HCT116 (cell line): ENCODE data around the gene NRBF2. TPM values are rescaled to one million over a fixed set of nuclear protein-coding genes. Genes with fewer than 3 reads are reported as not detected.

Experiments used
- ATAC-seq: fragments of 200-7000 bp; cut with Tn5 transposase; 2 replicates; pipeline ENCODE4 v1.9.1; 2020; ENCODE audit warnings: mild to moderate bottlenecking, moderate library complexity
- BruUV-seq: library from RNA; stranded (reverse); fragments of 400-500 nt; replicated peaks from 2 replicates; lab custom pipeline; 2021; lab: Mats Ljungman, UMichigan
- CTCF ChIA-PET: fragments of 300-600 bp; sonication (Branson Sonifier 250); formaldehyde crosslinking; loops from one replicate; lab custom pipeline; 2021; ENCODE audit warnings: antibody characterized with exemption; lab: Charles Lee
- POLR2A ChIA-PET: fragments of 300-600, 350-600 bp; sonication (Branson Sonifier 250); formaldehyde crosslinking; loops from one replicate; lab custom pipeline; 2021; ENCODE audit warnings: antibody characterized with exemption; lab: Charles Lee
- RAD21 ChIA-PET, 2 experiments: fragments of 300-600 bp; sonication (Branson Sonifier 250); formaldehyde crosslinking; loops; one replicate each; lab custom pipeline; 2023; ENCODE audit warnings: low total read pairs in 2 of 2; ENCODE audit not compliant: uncharacterized antibody in 2 of 2, unreplicated experiment in 2 of 2, low non-redundant PET in 1 of 2; lab: Charles Lee
- DNase-seq: peaks from one replicate; pipeline ENCODE4 v3.0.0-alpha.2; 2010; ENCODE audit warnings: low read depth, low spot score
- H2AFZ ChIP-seq: fragments of 200-600 bp; shearing (Covaris generic), sonication (generic); 2 replicates; pipeline ENCODE4 v1.6.1; 2017; ENCODE audit warnings: low read depth, mixed run types, mixed read lengths, antibody characterized with exemption, low read length; ENCODE audit not compliant: poor library complexity, severe bottlenecking
- H3K27ac ChIP-seq: 2 replicates; pipeline ENCODE4 v1.5.1; 2012; ENCODE audit warnings: low read depth, low read length
- H3K27me3 ChIP-seq: fragments of 200-600 bp; sonication (generic); 2 replicates; pipeline ENCODE4 v1.6.1; 2016; ENCODE audit warnings: mixed run types, low read length, mixed read lengths; ENCODE audit not compliant: insufficient read depth
- H3K36me3 ChIP-seq, 2 experiments: fragments of 200-500 bp in 1 of 2; fragments of 200-600 bp in 1 of 2; sonication (Bioruptor generic) in 1 of 2; sonication (generic) in 1 of 2; 2 replicates each; pipeline versions ENCODE4 v1.5.1 to v1.6.1; 2014 to 2016; ENCODE audit warnings: low read length in 2 of 2, inconsistent platforms in 1 of 2, mixed read lengths in 1 of 2, mixed run types in 1 of 2; ENCODE audit not compliant: insufficient read depth in 2 of 2, control insufficient read depth in 1 of 2
- H3K4me1 ChIP-seq, 2 experiments: fragments of 200-600 bp in 1 of 2; sonication (generic) in 1 of 2; 2 replicates each; pipeline versions ENCODE4 v1.5.1 to v1.6.1; 2012 to 2017; ENCODE audit warnings: low read length in 2 of 2, inconsistent platforms in 1 of 2, mild to moderate bottlenecking in 1 of 2, mixed read lengths in 1 of 2, mixed run types in 1 of 2, moderate library complexity in 1 of 2; ENCODE audit not compliant: insufficient read depth in 2 of 2, control insufficient read depth in 1 of 2
- H3K4me2 ChIP-seq: fragments of 200-600 bp; sonication (generic); 2 replicates; pipeline ENCODE4 v1.6.1; 2017; ENCODE audit warnings: mixed run types, low read length, mixed read lengths
- H3K4me3 ChIP-seq, 2 experiments: fragments of 200-600 bp in 1 of 2; sonication (generic) in 1 of 2; replicated peaks in 1 of 2; 2 replicates each; pipeline ENCODE4 v1.5.1; 2011 to 2016; ENCODE audit warnings: low read length in 2 of 2, control low read depth in 1 of 2, low read depth in 1 of 2, mild to moderate bottlenecking in 1 of 2, mixed read lengths in 1 of 2, mixed run types in 1 of 2
- H3K79me2 ChIP-seq: fragments of 200-600 bp; sonication (generic); 2 replicates; pipeline ENCODE4 v1.6.1; 2017; ENCODE audit warnings: mild to moderate bottlenecking, mixed run types, low read length, moderate library complexity, mixed read lengths; ENCODE audit not compliant: insufficient read depth
- H3K9ac ChIP-seq: fragments of 200-600 bp; sonication (generic); 2 replicates; pipeline ENCODE4 v1.6.1; 2016; ENCODE audit warnings: low read length, mixed read lengths
- H3K9me2 ChIP-seq: fragments of 200-600 bp; sonication (generic), shearing (Covaris generic); 2 replicates; pipeline ENCODE4 v1.6.1; 2017; ENCODE audit warnings: mixed run types, mild to moderate bottlenecking, moderate library complexity; ENCODE audit not compliant: insufficient read depth
- H3K9me3 ChIP-seq, 2 experiments: fragments of 200-500 bp in 1 of 2; fragments of 200-600 bp in 1 of 2; sonication (Bioruptor generic) in 1 of 2; sonication (generic) in 1 of 2; 2 replicates each; pipeline ENCODE4 v1.6.1; 2014 to 2017; ENCODE audit warnings: low read length in 2 of 2, mixed read lengths in 2 of 2, inconsistent platforms in 1 of 2, low read depth in 1 of 2, mild to moderate bottlenecking in 1 of 2, mixed run types in 1 of 2, moderate library complexity in 1 of 2; ENCODE audit not compliant: control insufficient read depth in 1 of 2, insufficient read depth in 1 of 2
- H4K20me1 ChIP-seq: fragments of 200-600 bp; sonication (generic), shearing (Covaris generic); 2 replicates; pipeline ENCODE4 v1.6.1; 2017; ENCODE audit warnings: mixed run types, mild to moderate bottlenecking, moderate library complexity; ENCODE audit not compliant: insufficient read depth
- ATF3 ChIP-seq: IDR thresholded peaks from 2 replicates; pipeline ENCODE4 v1.6.1; 2012
- CBX3 ChIP-seq: IDR thresholded peaks from 2 replicates; pipeline ENCODE4 v1.6.1; 2012; ENCODE audit warnings: low read depth
- CEBPB ChIP-seq: IDR thresholded peaks from 2 replicates; pipeline ENCODE4 v1.6.1; 2012; ENCODE audit warnings: low read depth
- CTCF ChIP-seq, 3 experiments: fragments of 200-600 bp in 1 of 3; sonication (generic) in 1 of 3; IDR thresholded peaks in 2 of 3; conservative IDR thresholded peaks in 1 of 3; 2 replicates each; pipeline ENCODE4 v1.5.1; 2012 to 2017; ENCODE audit warnings: low read depth in 2 of 3, low read length in 2 of 3, antibody characterized with exemption in 1 of 3, borderline replicate concordance in 1 of 3, control low read depth in 1 of 3, mild to moderate bottlenecking in 1 of 3, mixed read lengths in 1 of 3, mixed run types in 1 of 3, moderate library complexity in 1 of 3; ENCODE audit not compliant: insufficient read depth in 1 of 3
- EZH2 ChIP-seq: fragments of 200-600 bp; sonication (generic); IDR thresholded peaks from 2 replicates; pipeline ENCODE4 v1.6.1; 2017; ENCODE audit warnings: antibody characterized with exemption, mixed run types
- EZH2phosphoT487 ChIP-seq: fragments of 200-600 bp; IDR thresholded peaks from 2 replicates; pipeline ENCODE4 v1.6.1; 2018; ENCODE audit warnings: antibody characterized with exemption, borderline replicate concordance
- JUND ChIP-seq: IDR thresholded peaks from 2 replicates; pipeline ENCODE4 v1.6.1; 2012
- REST ChIP-seq: IDR thresholded peaks from 2 replicates; pipeline ENCODE4 v1.6.1; 2012; ENCODE audit warnings: low read depth
- SIN3A ChIP-seq: IDR thresholded peaks from 2 replicates; pipeline ENCODE4 v1.6.1; 2012; ENCODE audit warnings: low read depth
- SRF ChIP-seq: IDR thresholded peaks from 2 replicates; pipeline ENCODE4 v1.6.1; 2012; ENCODE audit warnings: low read depth
- YY1 ChIP-seq: IDR thresholded peaks from 2 replicates; pipeline ENCODE4 v1.6.1; 2011; ENCODE audit warnings: low read length, low read depth, moderate library complexity, mild to moderate bottlenecking; ENCODE audit not compliant: insufficient replicate concordance; ENCODE audit errors: extremely low read depth
- ZBTB33 ChIP-seq: IDR thresholded peaks from 2 replicates; pipeline ENCODE4 v1.6.1; 2011; ENCODE audit warnings: mild to moderate bottlenecking, low read length, moderate library complexity; ENCODE audit not compliant: insufficient replicate concordance; ENCODE audit errors: extremely low read depth
- ZNF274 ChIP-seq: fragments of 200-500 bp; sonication (Bioruptor generic); IDR thresholded peaks from 2 replicates; pipeline ENCODE4 v1.6.1; 2014; ENCODE audit warnings: mild to moderate bottlenecking, low read depth, low read length, inconsistent platforms
- intact Hi-C: fragments of 100-400 bp; cut with micrococcal nuclease; formaldehyde crosslinking; loops from 2 replicates; pipeline ENCODE4 v1.10.0; 2022
- total RNA-seq: library from RNA; stranded (reverse); gene quantifications from one replicate; pipeline ENCODE4 v1.2.1, GENCODE V29; 2021; ENCODE audit not compliant: unreplicated experiment

NRBF2 gene
- total RNA-seq, 1 experiment from 2014 or later = 20.2 TPM

- H3K9ac ChIP-seq = no peak overlapping the region
- RAD21 ChIA-PET = no interaction called here
- no peaks in the 10 kb centered on the region for H3K79me2 ChIP-seq
- no peaks in the 10 kb centered on the region for H4K20me1 ChIP-seq
- DNase-seq = no peak
- H3K27ac ChIP-seq = no peak overlapping the region
- BruUV-seq = no TSS peak
- CTCF ChIA-PET = no interaction called here
- no peak overlapping the region for H2AFZ ChIP-seq
- no peak overlapping the region for H3K4me2 ChIP-seq
- intact Hi-C loops = no loop called here
- ATAC-seq = no peak
- no peak overlapping the region for H3K4me3 ChIP-seq
- no peaks in the 10 kb centered on the region for H3K4me1 ChIP-seq
- no peaks in the 10 kb centered on the region for H3K36me3 ChIP-seq
- H3K9me2 ChIP-seq = no peaks in the 10 kb centered on the region
- POLR2A ChIA-PET = no interaction called here
- no peaks in the 10 kb centered on the region for H3K9me3 ChIP-seq
- no peak for TF ChIP-seq JUND
- no peak for TF ChIP-seq YY1
- TF ChIP-seq ATF3 = no peak
- no peak for TF ChIP-seq ZBTB33
- no peak for TF ChIP-seq CBX3
- no peak for TF ChIP-seq SRF
- no peak for TF ChIP-seq EZH2
- TF ChIP-seq ZNF274 = no peak
- no peak for TF ChIP-seq SIN3A
- no peak for TF ChIP-seq CTCF (IDR thresholded peaks at IDR 0.05 in 2 of 3, conservative IDR thresholded peaks at IDR 0.05 in 1 of 3; ENCODE audit: borderline replicate concordance in 1 of 3, insufficient read depth in 1 of 3, low read depth in 2 of 3, low read length in 2 of 3)
- TF ChIP-seq REST = no peak
- no peak for TF ChIP-seq EZH2phosphoT487
- no peak for TF ChIP-seq CEBPB
- TF ChIP-seq, all 23 proteins: peak for 0
- H3K27me3 ChIP-seq = no peaks in the 10 kb centered on the region
Measured at GRCh38 chr10:63116452-63117072, 16.6 kb upstream of the NRBF2 start.
